Pancreas (tissue), 10 donors: ENCODE data around the gene MPRIP. TPM values are rescaled to one million over a fixed set of nuclear protein-coding genes. Genes with fewer than 3 reads are reported as not detected.

Experiments
- ATAC-seq, 4 donors: fragments of 200-7000 bp; cut with Tn5 transposase; one replicate each; pipeline versions ENCODE4 v1.8.0 to v1.9.1; 2020; ENCODE audit warnings: mild to moderate bottlenecking in 4 of 4, moderate library complexity in 4 of 4
- DNase-seq, 6 donors: peaks; one replicate each; pipeline ENCODE4 v3.0.0-alpha.2; 2020
- FAIRE-seq: peaks from 2 replicates; lab custom pipeline; 2012; peaks lifted over from hg19 to GRCh38; lab: Jason Lieb, UNC
- H3K27ac ChIP-seq, 4 donors: fragments of 200-600 bp; sonication (generic); 1 replicate in 3 of 4; 2 replicates in 1 of 4; pipeline versions ENCODE4 v1.5.0 to v1.8.0; 2020
- H3K27me3 ChIP-seq, 4 donors: fragments of 200-600 bp; one replicate each; pipeline ENCODE4 v1.8.0; 2021
- H3K36me3 ChIP-seq, 3 donors: fragments of 200-600 bp; sonication (generic) in 1 of 3; one replicate each; pipeline versions ENCODE4 v1.5.0 to v1.8.0; 2020 to 2021
- H3K4me1 ChIP-seq, 3 donors: fragments of 200-600 bp; one replicate each; pipeline ENCODE4 v1.8.0; 2021
- H3K4me3 ChIP-seq, 4 donors: fragments of 200-600 bp; sonication (generic) in 2 of 4; one replicate each; pipeline versions ENCODE4 v1.5.0 to v1.8.0; 2020 to 2021
- H3K9me3 ChIP-seq, 4 donors: fragments of 200-600 bp; one replicate each; pipeline ENCODE4 v1.8.0; 2021
- WGBS, 2 donors: extraction: QIAGEN DNeasy Blood & Tissue Kit; methylation state at CpG; one replicate each; pipeline ENCODE4 v1.1.7; 2013; 5-methylcytosine and 5-hydroxymethylcytosine counted together
- intact Hi-C, 3 donors: fragments of 100-400 bp; cut with DNase I; formaldehyde crosslinking; loops; one replicate each; pipeline versions ENCODE4 v1.11.1 to v1.14.2; 2022
- polyA plus RNA-seq, 2 donors: library from polyadenylated mRNA; stranded (reverse); fragments of 200-250 nt; gene quantifications; one replicate each; pipeline ENCODE4 v1.2.3, GENCODE V29; 2013
- total RNA-seq, 6 donors: library from RNA; stranded (reverse); fragmentation: NEBNext Ultra II Directional in 4 of 6; extraction: Animal tissue kit (Norgen Biotek cat#: 25700) in 4 of 6; gene quantifications; one replicate each; pipeline versions ENCODE4 v1.2.1 to v1.2.4, GENCODE V29; 2021 to 2023
- TF ChIP-seq, protein P1 (sequence below), 4 donors: fragments of 200-600 bp; sonication (generic) in 3 of 4; IDR thresholded peaks; one replicate each; pipeline versions ENCODE4 v1.5.0 to v1.8.0; 2021; ENCODE audit warnings: antibody characterized with exemption in 4 of 4
- donor health status: healthy with polysubstance abuse.
- donor health status: DM: no; HTN: no; CAD: no; lungs with moderate emphysema.
- donor health status: DM: no; HTN: no; CAD: no.
- donor health status: control.
- donor health status: control.
- donor health status: Bipolar disorder and iron deficiency.
- donor health status: DM: yes; HTN: yes; CAD: no.
- donor health status: DM: no; HTN: no; CAD: no.
- donor health status: DM: no; HTN: no; CAD: no.
- donor health status: DM: yes; HTN: yes; CAD: no.

Gene MPRIP
- total and polyA plus RNA-seq, 8 donors: 91.8 to 242 (median 107) TPM

DNA sequence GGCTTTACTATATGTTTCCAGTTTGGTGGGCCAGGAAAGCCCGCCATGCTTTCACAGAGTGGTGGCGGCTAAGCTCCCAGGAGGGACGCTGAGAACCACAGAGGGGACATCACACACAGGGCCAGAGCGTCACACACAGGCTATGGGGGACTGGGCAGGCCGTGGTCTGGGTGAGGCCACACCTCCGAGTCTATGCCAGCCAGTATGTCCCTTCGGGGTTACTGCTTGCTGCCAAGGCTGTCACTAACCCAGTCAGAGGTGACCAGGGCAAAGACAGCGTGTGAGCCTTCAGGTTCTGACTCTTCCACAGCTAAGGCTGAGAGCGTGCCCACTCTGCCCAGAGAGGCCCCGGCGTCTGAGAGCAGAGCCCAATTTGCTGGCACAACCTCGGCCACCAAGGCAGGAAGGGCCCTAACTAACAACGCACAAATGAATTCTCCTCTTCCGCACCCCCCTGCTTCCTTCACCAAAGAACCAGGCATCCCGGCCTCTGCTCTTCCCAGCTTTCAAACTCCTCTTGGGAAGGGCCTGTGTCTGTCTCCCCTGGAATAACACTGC is 161.0 kb downstream of the MPRIP start:
- H3K9me3 ChIP-seq: no peaks in the 10 kb centered on the region
- no peak for FAIRE-seq
- H3K27me3 ChIP-seq: no peaks in the 10 kb centered on the region
- TF ChIP-seq, protein P1, sequence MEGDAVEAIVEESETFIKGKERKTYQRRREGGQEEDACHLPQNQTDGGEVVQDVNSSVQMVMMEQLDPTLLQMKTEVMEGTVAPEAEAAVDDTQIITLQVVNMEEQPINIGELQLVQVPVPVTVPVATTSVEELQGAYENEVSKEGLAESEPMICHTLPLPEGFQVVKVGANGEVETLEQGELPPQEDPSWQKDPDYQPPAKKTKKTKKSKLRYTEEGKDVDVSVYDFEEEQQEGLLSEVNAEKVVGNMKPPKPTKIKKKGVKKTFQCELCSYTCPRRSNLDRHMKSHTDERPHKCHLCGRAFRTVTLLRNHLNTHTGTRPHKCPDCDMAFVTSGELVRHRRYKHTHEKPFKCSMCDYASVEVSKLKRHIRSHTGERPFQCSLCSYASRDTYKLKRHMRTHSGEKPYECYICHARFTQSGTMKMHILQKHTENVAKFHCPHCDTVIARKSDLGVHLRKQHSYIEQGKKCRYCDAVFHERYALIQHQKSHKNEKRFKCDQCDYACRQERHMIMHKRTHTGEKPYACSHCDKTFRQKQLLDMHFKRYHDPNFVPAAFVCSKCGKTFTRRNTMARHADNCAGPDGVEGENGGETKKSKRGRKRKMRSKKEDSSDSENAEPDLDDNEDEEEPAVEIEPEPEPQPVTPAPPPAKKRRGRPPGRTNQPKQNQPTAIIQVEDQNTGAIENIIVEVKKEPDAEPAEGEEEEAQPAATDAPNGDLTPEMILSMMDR (IDR thresholded peaks at IDR 0.05): no peak
- no peak for ATAC-seq
- intact Hi-C loops: no loop called here
- H3K4me1 ChIP-seq: peaks cover 0 to 13% (median 11%) of the 10 kb centered on the region in 3 donors
- no peak overlapping the region for H3K4me3 ChIP-seq
- no peaks in the 10 kb centered on the region for H3K36me3 ChIP-seq
- no peak for DNase-seq
- H3K27ac ChIP-seq: no peak overlapping the region
- WGBS, 2 donors: 82 to 85% methylated on average over 15 of the region's 15 CpGs

DNA sequence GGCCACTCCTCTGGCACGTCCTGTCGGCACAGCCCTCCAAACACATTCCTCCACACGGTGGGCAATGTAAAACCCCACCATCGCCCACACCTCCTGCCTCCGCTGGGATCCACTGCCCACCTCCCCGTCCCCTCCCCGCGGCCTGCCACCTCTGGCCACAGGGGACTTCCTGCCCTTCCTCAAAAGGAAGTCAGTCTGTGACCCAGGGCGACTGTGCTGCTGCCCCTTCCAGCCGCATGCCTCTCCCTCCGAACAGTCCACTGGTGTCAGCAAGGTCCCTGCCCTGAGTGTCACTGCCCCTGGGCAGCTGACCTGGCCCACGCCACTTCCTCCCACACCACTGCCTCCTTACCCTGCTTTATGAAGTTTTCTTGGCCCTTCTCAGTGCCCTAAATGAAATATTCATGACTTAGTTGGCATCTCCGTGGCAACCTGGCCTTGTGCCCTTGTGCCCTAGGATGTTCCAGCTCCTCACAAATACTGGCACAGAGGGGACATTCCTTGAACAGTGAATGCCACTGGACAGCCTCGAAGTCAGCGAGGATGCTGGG is 161.9 kb downstream of the MPRIP start:
- peak in 3 of 6 donors; percentile 43 to 65 (median 59) for DNase-seq
- 63 to 71% methylated on average over 15 of the region's 15 CpGs for WGBS, 2 donors
- H3K4me1 ChIP-seq: peaks cover 0 to 13% (median 11%) of the 10 kb centered on the region in 3 donors
- no peaks in the 10 kb centered on the region for H3K27me3 ChIP-seq
- no peak overlapping the region for H3K4me3 ChIP-seq
- H3K27ac ChIP-seq: no peak overlapping the region
- intact Hi-C loops: no loop called here
- FAIRE-seq: no peak
- TF ChIP-seq, protein P1 (IDR thresholded peaks at IDR 0.05): no peak
- ATAC-seq: no peak
- no peaks in the 10 kb centered on the region for H3K9me3 ChIP-seq
- H3K36me3 ChIP-seq: no peaks in the 10 kb centered on the region

GRCh38 chr17:17204635-17205231 is 162.5 kb downstream of the MPRIP start:
- no peaks in the 10 kb centered on the region for H3K36me3 ChIP-seq
- peaks cover 0 to 13% (median 11%) of the 10 kb centered on the region in 3 donors for H3K4me1 ChIP-seq
- H3K4me3 ChIP-seq: peak overlapping the region in 3 of 4 donors; percentile 50 to 70 (median 53)
- H3K9me3 ChIP-seq: no peaks in the 10 kb centered on the region
- TF ChIP-seq, protein P1 (IDR thresholded peaks at IDR 0.05): no peak
- H3K27me3 ChIP-seq: no peaks in the 10 kb centered on the region
- FAIRE-seq: no peak
- DNase-seq: no peak
- no peak for ATAC-seq
- peak overlapping the region in 1 of 4 donors; percentile 78 for H3K27ac ChIP-seq
- intact Hi-C loops: no loop called here
- 48 to 52% methylated on average over 14 of the region's 14 CpGs for WGBS, 2 donors

- Histone ChIP-seq H3K4me1 (peaks cover 0 to 13% (median 11%) of the 10 kb centered on the region in 3 donors), H3K27ac (peak overlapping the region; percentile 78 to 89 (median 85)), H3K4me3 (peak overlapping the region; percentile 22 to 70 (median 52)), H3K9me3 (no peaks in the 10 kb centered on the region), H3K27me3 (no peaks in the 10 kb centered on the region), H3K36me3 (no peaks in the 10 kb centered on the region)
- TF ChIP-seq, protein P1 (IDR thresholded peaks at IDR 0.05): no peak
- FAIRE-seq: no peak
- WGBS, 2 donors: 3 to 6% methylated on average over 69 to 70 of the region's 70 CpGs
- peak; percentile 55 to 90 (median 74) for DNase-seq
- ATAC-seq: peak; percentile 32 to 57 (median 54)
- intact Hi-C loops: no loop called here
Measured at GRCh38 chr17:17205368-17206123, 163.3 kb downstream of the MPRIP start.
